DLD1 (cell line): ENCODE results near the gene STARD3.
"Not testable (repeated sequence)": the region's sequence is repeated elsewhere in the genome, so short reads cannot be mapped to it uniquely, and the experiment has no call there.

Source experiments
- in situ Hi-C: cut with HindIII; loops from 2 replicates; pipeline ENCODE4 v1.10.0; 2017; ENCODE audit warnings: low sequenced_read_pairs

The STARD3 gene

GRCh38 chr17:39705786-39706348 lies 68.9 kb downstream of the STARD3 start:
- in situ Hi-C loops, result no loop called here

DNA sequence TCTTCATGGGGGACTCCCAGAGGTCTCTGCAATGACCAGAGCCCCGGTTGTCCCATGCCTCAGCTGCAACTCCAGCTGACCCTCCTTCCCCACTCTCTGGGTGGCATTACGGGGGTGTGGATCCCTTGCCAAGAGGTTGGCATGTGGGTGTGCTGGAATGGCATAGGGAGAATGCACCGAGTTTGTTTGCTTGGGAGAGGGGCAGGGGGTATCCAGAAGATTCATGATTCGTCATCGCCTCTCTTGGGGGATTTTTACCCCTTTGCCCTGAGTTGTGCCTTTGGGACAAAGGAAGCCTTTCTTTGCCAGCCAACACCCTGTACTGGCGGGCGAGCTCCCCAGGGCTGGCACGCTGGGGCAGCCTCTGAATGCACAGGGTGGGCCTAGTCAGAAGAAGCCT lies 69.4 kb downstream of the STARD3 start:
- in situ Hi-C loops, result no loop called here

GRCh38 chr17:39706921-39707337 lies 70.0 kb downstream of the STARD3 start:
- in situ Hi-C loops, result no loop called here

DNA sequence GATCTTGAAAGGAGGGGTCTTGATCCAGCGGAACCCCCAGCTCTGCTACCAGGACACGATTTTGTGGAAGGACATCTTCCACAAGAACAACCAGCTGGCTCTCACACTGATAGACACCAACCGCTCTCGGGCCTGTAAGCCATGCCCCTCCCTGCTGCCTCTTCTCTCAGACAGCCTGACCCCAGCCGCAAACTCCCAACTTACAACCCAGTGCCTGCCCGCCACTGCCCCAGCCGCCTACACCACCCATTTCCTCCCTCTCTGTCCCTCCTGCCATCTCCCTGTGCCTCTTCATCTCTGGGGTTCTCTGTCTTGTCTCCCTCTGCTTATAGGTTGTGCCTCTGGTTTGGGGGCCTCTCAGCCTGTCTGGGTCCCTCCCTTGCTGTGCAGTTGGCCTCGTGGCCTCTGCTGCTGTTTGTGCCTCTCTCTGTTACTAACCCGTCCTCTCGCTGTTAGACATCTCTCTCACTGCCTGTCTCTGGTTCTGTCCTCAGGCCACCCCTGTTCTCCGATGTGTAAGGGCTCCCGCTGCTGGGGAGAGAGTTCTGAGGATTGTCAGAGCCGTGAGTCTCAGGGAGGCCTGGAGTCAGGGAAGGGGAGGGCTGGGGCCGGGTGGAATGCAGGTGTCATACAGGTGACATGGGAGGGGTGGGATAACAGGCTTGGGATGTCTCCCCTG lies 72.5 kb downstream of the STARD3 start:
- in situ Hi-C loops, result no loop called here

DNA sequence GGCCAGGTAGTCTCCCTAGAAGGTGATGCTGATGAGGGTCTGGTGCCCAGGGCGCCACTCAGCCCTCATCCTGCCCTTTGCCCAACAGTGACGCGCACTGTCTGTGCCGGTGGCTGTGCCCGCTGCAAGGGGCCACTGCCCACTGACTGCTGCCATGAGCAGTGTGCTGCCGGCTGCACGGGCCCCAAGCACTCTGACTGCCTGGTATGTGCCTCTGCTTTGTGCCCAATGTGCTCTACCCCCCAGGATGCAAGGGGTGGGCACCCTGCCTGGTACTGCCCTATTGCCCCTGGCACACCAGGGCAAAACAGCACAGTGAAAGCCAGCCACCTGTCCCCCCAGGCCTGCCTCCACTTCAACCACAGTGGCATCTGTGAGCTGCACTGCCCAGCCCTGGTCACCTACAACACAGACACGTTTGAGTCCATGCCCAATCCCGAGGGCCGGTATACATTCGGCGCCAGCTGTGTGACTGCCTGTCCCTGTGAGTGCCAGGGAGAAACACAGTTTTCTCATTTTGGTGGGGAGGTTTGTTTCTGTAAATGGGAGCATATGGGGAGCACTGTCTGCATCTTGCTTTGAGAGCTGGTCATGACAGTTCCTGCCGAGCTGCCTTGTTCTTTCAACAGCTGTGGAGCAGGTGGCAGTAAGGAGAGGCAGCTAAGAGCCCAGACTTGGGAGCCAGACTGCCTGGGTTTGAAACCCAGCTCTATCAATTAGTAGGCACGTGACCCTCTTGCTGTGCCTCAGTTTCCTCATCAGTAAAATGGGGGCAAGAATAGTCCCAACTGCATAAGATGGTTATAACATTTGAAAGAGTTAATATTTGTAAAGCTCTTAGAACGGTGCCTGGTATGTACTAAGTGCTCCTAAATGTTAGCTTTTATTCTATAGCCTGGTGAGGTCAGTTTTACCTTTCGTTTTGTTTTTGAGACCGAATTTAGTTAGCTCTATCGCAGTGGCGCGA lies 73.3 kb downstream of the STARD3 start:
- in situ Hi-C loops, result no loop called here

- in situ Hi-C loops, result not testable (repeated sequence)
These were observed 74.1 kb downstream of the STARD3 start for GRCh38 chr17:39711071-39711470.

- in situ Hi-C loops, result no loop called here
These were observed 74.9 kb downstream of the STARD3 start for GRCh38 chr17:39711851-39712250.
